GM20431 (cell line): ENCODE measurements around the gene ADD1.

ENCODE experiments used
- in situ Hi-C: fragments of 300-500 bp; cut with MseI, MboI; formaldehyde crosslinking; loops from one replicate; pipeline ENCODE4 v1.15.0; 2020; ENCODE audit warnings: low sequenced_read_pairs; ENCODE audit not compliant: unreplicated experiment

ADD1 gene

DNA sequence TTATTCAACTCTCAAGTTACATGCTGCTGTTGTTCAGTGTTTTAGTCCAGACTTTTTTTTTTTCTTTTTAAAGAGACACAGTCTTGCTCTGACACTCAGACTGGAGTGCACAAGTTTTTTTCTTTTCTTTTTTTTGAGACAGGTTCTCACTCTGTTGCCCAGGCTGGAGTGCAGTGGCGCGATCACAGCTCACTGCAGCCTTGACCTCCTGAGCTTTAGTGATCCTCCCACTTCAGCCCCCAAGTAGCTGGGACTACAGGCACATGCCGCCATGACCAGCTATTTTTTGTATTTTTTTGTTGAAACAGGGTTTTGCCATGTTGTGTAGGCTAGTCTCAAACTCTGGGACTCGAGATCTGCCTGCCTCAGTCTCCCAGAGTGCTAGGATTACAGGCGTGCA is 11.9 kb downstream of the ADD1 start:
- in situ Hi-C loops = no loop called here

DNA sequence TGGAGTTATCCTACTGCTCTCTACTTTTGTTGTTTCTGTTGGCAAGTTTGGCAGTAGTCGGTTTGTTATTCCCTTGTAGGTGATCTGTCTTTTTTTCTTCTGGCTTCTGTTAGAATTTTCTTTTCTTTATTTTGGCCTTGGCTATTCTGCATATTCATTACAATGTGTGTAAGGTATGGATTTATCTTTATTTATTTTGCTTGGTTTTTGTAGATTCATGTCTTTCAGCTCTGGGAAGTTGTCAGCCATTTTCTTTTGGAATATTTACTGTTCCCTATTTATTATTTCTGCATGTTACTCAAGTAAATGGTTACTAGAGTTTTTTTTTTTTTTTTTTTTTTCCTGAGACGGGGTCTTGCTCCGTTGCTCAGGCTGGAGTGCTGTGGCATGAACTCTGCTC is 12.6 kb downstream of the ADD1 start:
- in situ Hi-C loops = no loop called here

DNA sequence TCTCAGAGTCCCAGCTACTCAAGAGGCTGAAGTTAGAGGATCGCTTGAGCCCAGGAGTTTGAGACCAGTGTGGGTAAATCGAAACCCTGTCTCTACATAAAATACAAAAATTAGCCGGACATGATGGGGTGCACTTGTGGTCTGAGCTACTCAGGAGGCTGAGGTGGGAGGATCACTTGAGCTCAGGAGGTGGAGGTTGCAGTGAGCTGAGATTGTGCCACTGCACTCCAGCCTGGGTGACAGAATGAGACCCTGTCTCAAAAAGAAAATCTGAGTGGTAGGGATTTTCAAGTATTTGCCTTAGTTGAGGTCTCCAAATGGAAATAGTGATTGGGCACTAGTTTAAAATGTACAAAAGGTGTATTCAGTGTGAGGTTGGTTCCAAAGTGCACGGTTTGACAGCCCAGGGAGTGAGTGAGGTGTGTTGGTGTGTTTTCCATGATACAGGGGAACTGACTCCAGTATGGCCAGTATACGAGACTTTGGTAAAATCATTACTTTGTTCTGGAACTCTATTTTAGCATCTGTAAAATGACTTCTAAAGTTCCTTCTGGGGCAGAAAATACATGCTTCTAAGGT is 13.8 kb downstream of the ADD1 start:
- in situ Hi-C loops = no loop called here

DNA sequence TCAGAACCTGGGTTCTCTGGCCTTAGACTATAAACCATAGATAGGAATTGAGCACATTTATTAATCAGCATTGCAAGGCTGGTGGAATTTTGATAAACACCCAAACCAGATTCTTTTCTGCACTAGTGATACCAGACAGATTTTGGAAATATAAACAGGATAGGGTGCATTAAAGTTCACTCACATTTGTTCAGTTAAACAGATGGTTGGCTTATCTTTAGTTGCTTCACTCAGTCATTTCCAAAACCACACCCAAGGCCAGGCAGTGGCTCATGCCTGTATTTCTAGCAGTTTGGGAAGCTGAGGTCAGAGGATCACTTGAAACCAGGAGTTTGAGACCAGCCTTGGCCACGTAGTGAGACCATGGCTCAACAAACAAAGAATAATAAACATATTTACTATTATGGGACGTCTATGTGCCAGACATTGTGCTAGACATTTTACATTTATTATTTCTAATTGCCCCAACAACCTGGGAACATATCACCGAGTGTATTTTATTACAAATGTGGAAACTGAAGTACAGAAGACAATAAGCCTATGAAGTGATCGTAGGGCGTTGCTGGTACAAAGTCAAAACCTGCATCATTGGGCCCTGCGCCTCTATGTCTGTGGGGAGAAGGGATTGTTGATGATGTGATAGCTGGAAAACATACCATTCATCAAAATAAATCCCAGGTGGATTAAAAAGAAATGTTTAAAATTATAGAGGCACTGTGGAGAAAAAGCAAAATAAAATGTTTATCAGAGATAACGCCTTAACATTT is 15.0 kb downstream of the ADD1 start:
- in situ Hi-C loops = no loop called here

DNA sequence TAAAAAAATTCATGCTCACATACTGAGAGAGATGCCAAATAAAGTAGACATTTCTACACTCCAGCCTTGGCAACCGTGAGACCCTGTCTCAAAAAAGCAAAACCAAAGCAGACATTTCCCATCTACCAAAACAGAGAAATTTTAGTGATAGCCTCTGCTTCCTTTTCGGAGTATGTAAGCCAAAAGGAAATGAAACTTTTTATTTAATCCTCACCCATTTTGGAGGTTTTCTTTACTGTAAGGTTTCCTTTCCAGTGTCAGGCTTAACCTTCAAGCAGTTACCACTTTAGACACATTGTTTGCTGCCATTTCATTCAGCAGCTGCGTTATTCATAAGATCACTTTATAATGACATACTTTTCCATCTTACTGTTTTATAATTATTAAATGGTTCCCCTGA is 15.9 kb downstream of the ADD1 start:
- in situ Hi-C loops = no loop called here

DNA sequence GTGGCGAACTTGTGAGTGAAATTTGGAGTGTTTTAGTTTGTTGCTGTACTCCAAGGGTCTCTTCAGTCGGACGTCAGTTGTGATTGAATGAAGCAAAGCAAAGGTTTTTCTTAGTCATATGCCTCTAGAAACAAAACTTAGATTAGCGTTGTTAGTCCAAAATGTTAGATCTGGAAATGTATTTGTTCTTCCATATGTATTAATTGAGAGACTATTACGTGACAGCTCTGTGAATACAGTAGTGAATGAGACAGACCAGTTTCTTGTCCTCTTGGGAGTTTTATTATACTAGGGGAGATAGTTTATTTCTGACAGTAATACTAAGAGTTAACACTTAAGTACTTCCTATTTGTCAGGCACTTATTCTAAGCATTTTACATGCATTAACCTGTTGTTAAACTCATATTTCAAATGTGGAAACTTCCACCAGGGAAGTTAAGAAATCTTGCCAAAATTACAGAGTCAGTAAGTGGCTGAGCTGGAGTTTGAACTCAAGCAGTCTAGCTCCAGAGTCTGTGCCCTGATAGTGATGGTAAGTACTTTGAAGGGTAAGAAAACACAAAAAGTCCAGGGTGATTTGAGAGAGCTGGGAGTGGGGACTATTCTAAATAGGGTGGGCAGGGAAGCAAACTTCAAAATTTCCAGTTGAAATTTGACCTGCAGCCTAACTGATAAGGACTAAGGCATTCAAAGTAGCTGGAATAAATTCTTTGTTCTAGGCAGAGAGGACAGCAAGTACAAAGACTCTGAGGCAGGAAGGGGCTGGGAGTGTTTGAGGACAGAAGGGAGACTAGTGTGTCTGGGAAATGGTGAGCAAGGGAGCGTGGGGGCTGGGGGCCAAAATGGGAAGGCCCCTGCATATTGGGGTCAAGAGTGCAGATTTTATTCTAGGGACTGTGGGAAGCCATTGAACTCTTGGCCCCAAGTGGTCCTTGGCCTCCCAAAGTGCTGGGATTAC is 17.0 kb downstream of the ADD1 start:
- in situ Hi-C loops = no loop called here

DNA sequence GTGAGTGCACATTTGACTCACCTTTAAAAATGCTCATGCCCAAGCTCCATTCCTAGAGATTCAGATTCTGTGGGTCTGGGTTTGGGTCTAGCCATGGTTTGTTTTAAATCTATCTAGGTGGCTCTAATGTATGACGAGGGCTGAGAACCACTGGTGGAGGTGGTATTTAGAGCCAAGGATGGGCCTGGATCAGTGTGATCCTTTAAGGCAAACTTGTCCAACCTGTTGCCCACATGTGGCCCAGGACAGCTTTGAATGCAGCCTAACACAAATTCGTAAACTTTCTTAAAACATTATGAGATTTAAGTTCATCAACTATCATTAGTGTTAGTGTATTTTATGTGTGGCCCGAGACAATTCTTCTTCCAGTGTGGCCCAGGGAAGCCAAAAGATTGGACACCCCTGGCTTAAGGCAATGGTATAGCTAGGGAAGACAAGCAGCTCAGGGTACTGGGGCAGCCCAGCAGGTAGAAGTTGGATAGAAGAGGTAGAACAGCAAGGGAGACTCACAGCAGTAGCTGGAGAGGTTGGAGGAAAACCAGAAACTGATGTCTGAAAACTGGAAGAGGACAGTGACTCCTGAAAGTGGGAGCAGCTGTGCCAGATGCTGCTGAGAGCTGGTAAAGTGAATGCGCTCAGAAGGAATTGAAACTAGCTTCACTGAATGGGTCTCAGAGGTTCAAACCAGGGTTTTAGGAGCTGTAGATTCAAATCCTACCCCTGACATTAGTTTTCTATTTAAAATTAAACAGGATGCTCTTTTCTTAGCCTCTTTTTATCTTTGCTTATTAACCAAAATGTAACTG is 18.2 kb downstream of the ADD1 start:
- in situ Hi-C loops = no loop called here

DNA sequence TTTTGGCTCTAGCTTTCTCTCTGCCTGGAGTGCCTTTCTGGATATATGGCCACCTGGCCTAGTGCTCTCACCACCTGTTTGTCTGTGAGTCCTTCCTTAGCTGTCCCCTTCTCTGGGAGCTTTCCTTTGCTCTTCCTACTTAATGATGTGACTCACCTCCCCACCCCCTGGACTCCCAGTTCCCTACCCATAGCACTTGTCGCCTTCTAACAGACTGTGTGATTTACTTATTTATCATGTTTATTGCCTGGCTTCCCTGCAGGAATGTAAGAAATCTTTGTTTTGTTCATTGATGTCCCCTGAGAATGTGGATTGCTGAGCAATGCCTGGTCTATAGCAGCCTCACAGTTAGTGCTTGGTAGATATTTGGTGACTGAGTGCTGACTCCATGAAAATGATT is 18.9 kb downstream of the ADD1 start:
- in situ Hi-C loops = no loop called here

DNA sequence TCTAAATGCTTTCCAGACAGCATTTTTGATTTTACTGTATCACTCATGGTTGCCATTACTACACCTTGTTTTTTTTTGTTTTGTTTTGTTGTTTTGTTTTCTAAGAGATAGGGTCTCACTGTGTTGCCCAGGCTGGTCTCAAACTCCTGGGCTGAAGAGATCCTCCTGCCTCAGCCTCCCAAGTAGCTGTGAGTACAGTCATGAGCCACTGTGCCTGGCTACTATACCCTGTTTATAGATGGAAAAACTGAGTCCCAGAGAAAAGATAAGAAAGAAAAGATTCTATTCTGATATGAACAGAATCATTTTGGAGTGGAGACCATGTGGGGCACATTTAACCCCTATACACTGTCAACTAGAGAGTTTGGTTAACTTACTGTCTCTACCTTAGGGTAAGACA is 20.0 kb downstream of the ADD1 start:
- in situ Hi-C loops = no loop called here

DNA sequence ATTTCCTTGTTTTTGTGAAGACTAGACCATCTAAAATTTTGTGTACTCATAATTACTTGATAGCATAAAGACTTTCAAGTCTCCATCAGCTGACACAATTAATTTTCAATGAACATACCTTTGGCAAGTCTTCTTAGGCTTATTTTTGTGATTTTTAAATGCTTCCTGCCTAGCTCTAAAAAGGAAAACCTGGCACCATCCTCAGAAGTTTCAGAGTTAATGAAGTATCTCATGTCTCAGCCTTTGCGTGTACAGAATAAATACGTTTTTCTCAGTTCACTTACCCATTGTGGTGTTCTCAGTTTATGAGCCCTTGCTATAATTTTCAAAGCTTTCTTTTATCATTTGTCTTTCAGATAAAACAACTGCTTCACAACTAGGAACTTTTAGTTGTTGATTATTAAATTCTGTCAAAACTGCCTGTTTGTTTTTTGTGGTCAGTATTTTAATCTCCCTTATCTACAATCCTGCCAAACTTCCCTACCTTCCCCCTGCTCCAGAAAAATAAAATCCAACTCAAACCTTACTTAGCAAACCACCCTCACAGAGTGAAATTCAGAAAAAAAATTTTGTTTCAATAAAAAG is 21.6 kb downstream of the ADD1 start:
- in situ Hi-C loops = no loop called here

DNA sequence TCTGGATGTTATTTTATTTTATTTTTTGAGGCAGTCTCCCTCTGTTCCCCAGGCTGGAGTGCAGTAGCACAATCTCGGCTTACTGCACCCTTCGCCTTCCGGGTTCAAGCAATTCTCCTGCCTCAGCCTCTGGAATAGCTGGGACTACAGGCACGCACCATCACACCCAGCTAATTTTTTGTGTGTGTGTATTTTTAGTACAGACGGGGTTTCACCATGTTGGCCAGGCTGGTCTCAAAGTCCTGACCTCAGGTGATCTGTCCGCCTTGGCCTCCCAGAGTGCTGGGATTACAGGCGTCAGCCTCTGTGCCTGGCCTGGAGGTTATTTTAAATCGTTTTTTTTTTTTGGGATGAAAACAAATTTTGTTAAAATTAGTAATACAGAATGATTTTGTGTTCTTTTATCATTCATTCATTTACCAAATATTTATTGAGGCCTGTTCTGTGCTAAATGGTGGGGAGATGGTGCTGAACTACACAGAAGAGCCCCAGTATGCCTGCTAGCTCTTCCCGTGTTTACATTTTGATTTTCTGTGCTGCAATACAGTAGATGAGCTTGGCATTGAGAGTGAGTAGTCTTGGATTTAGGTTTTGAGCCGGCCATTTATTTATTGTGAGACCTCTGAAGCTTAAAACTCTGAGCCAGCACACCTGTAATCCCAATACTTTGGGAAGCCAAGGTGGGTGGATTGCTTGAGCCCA is 22.7 kb downstream of the ADD1 start:
- in situ Hi-C loops = no loop called here

DNA sequence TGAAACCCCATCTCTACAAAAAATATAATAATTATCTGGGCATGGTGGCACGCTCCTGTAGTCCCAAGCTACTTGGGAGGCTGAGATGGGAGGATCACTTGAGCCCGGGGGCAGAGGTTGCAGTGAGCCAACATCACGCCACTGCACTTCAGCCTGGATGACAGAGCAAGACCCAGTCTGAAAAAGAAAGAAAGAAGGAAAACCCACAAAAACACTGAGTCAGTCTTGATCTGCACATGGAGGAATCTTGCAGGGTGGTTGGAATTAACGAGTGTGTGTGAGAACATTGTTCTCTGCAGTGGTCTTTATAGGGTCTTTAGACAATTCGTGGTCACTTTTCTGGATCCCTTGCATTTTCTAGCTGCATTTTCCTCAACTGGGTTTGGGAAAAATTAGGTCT is 23.2 kb downstream of the ADD1 start:
- in situ Hi-C loops = no loop called here

DNA sequence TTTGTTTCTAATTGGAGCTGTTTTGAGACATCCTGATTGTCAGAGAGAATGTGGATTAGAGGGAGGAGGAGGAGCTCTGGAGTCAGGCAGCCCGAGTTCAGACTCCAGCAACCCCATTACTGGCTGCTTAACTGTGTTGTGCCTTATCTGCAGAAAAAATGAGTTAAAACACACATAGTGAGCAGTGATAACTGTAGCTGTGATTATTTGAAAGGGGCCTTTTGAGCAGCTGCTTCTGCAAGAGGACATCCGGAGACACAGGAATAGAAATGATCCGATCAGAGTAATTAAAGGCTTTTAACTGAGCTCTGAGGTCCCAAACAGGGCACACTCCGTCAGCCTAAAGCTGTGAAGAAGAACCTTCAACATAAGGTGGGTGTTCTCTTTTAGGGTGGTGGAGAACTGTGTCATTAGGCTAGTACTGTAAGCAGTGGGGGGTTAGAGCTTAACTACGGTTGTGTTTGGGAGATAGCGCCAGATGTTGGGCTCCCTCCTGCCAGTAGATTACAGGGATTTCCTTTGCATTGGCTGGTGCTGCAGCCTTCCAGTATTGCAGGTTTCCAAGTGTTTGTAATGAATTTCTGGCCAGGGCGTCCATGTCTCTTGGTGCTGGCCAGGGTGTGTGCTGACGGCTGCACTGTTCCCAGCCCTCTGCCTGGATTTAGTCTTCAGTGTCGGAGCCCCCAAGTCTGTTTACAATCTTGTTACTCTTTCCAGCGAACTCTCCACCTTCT is 24.3 kb downstream of the ADD1 start:
- in situ Hi-C loops = no loop called here

DNA sequence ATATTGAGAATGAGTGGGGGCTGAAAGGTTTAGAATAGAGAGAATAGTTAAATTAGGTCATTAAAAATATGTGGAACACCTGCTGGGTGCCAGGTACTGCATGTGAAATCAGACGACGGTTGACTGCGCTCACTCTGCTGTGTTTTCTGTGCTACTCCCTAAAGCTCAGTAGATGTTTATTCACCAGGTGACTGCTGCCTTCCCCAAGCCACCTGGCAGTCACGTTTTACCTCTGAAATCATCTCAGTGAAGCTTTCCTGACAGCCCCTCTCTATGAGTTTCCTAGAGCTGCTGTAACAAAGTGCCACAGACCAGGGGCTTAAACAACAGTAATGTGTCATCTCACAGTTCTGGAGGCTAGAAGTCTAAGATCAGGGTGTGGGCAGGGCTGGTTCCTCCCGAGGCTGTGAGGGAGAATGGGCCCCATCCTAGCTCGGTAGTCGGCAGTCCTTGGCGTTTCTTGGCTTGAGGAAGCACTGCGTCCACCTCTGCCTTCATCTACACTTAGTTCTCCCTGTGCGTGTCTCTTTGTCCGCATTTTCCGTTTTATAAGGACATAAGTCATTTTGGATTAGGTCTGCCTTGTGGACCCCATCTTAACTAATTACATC is 25.3 kb downstream of the ADD1 start:
- in situ Hi-C loops = no loop called here

DNA sequence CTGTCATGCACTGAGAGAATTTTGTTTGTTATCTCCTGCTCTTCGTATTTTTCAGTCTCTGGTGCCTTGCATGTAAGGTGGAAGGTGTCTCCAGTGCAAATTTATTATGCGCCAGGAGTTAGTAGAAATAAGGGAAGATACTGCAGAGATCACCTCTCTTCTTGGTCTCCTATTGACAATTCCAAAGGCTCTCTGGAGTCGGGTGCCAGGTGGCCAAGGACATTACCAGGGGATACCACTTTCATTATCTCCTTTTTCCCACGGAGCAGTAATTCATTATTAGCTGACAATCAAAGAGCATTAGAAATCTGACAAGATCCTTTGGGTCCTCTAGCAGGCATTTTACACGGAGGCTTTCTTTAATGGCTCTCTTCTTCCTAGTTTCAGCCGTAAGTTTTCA is 26.0 kb downstream of the ADD1 start:
- in situ Hi-C loops = no loop called here

DNA sequence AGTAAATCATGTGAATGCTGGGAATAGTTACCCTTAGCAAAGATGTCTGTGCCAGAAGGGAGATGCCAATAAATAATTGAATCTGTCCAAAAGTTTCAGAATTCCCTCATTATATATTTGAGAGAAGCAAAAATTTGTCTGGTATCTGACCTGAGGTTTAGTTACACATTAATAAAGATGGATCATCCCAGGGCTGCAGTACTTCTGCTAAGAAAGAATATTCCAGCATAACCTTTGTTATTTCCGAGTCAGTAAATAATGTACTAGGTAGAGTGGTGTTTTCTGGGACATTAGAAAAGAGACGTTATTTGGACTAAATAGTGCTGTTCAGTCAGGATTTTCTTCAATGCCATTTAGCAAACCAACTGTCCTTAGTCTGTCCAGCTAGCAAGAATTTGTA is 26.4 kb downstream of the ADD1 start:
- in situ Hi-C loops = no loop called here

DNA sequence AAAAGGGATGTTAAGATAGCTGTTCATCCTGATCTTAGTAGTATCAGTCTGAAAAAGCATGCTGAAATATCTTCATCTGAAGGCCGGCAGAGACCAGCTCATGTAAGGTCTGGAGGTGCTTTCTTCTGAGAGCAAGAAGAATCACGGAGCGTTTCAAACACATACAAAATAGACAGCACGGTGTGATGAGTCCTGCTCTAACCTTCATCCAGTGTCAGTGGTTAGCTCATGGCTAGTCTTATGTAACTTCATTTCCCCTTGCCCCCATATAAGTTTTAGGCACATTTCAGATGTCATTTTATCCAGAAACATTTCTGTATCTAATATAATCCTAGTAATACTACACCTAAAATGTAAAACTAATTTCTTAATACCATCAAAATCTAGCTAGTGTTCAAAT is 27.8 kb downstream of the ADD1 start:
- in situ Hi-C loops = no loop called here

DNA sequence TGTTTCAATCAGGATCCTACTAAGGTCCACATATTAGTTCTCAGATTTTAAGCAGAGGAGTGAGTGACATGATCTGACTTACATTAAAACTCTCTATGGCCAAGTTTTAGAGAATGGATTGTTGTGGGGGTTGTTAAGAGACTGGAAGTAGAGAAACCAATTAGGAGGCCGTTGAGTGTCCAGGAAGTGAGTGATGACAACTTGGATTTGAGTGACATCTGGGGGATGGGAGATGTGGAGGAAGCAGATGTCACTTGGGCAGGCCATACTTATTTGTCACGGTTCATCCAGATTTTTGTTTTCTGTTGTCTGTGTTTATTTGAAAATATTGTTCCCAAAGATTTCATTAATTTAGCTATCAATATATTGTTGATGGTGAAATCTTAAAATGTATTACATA is 28.3 kb downstream of the ADD1 start:
- in situ Hi-C loops = no loop called here
